Ishikawa (cell line): ENCODE data around the gene SCAPER.

Experiments used
- CEBPB ChIP-seq: IDR thresholded peaks from 2 replicates; pipeline ENCODE4 v1.6.1; 2012
- CREB1 ChIP-seq: IDR thresholded peaks from 2 replicates; pipeline ENCODE4 v1.6.1; 2012; ENCODE audit warnings: low read depth
- FOXM1 ChIP-seq: IDR thresholded peaks from 2 replicates; pipeline ENCODE4 v1.6.1; 2012; ENCODE audit warnings: low read depth, borderline replicate concordance
- MAX ChIP-seq: IDR thresholded peaks from 2 replicates; pipeline ENCODE4 v1.6.1; 2012
- NFIC ChIP-seq: IDR thresholded peaks from 2 replicates; pipeline ENCODE4 v1.6.1; 2012
- RAD21 ChIP-seq: IDR thresholded peaks from 2 replicates; pipeline ENCODE4 v1.6.1; 2012; ENCODE audit warnings: low read depth
- REST ChIP-seq: IDR thresholded peaks from 2 replicates; pipeline ENCODE4 v1.6.1; 2012; ENCODE audit warnings: low read depth, mild to moderate bottlenecking
- TAF1 ChIP-seq: IDR thresholded peaks from 2 replicates; pipeline ENCODE4 v1.6.1; 2012; ENCODE audit warnings: low read depth, mild to moderate bottlenecking
- TCF12 ChIP-seq: IDR thresholded peaks from 2 replicates; pipeline ENCODE4 v1.6.1; 2012; ENCODE audit warnings: low read depth
- TEAD4 ChIP-seq: IDR thresholded peaks from 2 replicates; pipeline ENCODE4 v1.6.1; 2012
- USF1 ChIP-seq: IDR thresholded peaks from 2 replicates; pipeline ENCODE4 v1.6.1; 2012
- ZBTB7A ChIP-seq: IDR thresholded peaks from 2 replicates; pipeline ENCODE4 v1.6.1; 2012; ENCODE audit warnings: low read depth

DNA sequence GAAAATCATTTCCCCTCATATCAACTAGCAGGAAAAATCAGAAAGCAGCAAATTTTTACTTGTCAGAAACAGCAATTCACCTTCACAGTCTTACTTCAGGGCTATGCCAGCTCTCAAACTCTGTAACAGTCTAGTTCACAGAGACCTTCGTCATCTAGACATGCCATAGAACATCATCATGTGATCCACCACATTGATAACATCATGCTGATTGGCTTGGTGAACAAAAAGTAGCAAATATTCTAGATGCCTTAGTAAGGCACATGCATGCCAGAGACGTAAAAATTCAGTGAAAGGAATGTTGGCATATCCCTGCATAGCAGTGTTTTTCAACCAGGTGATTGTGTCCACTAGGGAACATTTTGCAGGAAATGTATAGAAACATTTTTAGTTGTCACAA lies 8.6 kb upstream of the SCAPER start:
- no peak for TF ChIP-seq REST
- no peak for TF ChIP-seq CEBPB
- TF ChIP-seq CREB1 = no peak
- no peak for TF ChIP-seq TCF12
- TF ChIP-seq USF1 = no peak
- TF ChIP-seq MAX = no peak
- TF ChIP-seq ZBTB7A = no peak
- no peak for TF ChIP-seq TEAD4
- no peak for TF ChIP-seq NFIC
- TF ChIP-seq TAF1 = no peak
- TF ChIP-seq RAD21 = no peak
- no peak for TF ChIP-seq FOXM1
